GM12878 (cell line): Measurements from ENCODE around the gene PAF1. TPM values are rescaled to one million over a fixed set of nuclear protein-coding genes. Genes with fewer than 3 reads are reported as not detected.

Experiments used
- BCL11A ChIP-seq: IDR thresholded peaks from 2 replicates; pipeline ENCODE4 v1.6.1; 2011; ENCODE audit warnings: low read depth, low read length
- CBX5 ChIP-seq: sonication (generic); IDR thresholded peaks from 2 replicates; pipeline ENCODE4 v1.6.1; 2016; ENCODE audit warnings: low read depth, moderate library complexity, mild to moderate bottlenecking, inconsistent platforms
- MYC ChIP-seq: IDR thresholded peaks from 2 replicates; pipeline ENCODE4 v1.6.1; 2011; ENCODE audit warnings: mild to moderate bottlenecking, low read length, moderate library complexity, inconsistent platforms; ENCODE audit not compliant: insufficient read depth, insufficient replicate concordance, insufficient read length, severe bottlenecking
- NFYA ChIP-seq: IDR thresholded peaks from 2 replicates; pipeline ENCODE4 v1.6.1; 2011; ENCODE audit warnings: low read depth, mild to moderate bottlenecking, low read length, improper control_type of control experiment, borderline replicate concordance
- NR2C1 ChIP-seq: fragments of 450-650 bp; IDR thresholded peaks from 2 replicates; pipeline ENCODE4 v1.6.1; 2017; ENCODE audit warnings: antibody characterized with exemption, mild to moderate bottlenecking, moderate library complexity
- NRF1 ChIP-seq: conservative IDR thresholded peaks from 2 replicates; pipeline ENCODE4 v1.6.1; 2011; ENCODE audit warnings: mild to moderate bottlenecking, low read depth, low read length, improper control_type of control experiment
- PML ChIP-seq: IDR thresholded peaks from 2 replicates; pipeline ENCODE4 v1.6.1; 2012; ENCODE audit warnings: low read length, inconsistent platforms
- SMAD1 ChIP-seq: fragments of 450-650 bp; IDR thresholded peaks from 2 replicates; pipeline ENCODE4 v1.6.1; 2018; ENCODE audit warnings: mild to moderate bottlenecking, low read depth; ENCODE audit not compliant: partially characterized antibody
- SMARCA5 ChIP-seq: fragments of 450-650 bp; IDR thresholded peaks from 2 replicates; pipeline ENCODE4 v1.6.1; 2017; ENCODE audit warnings: mild to moderate bottlenecking
- SRF ChIP-seq, 2 experiments: IDR thresholded peaks; 2 replicates each; pipeline ENCODE4 v1.6.1; 2011; ENCODE audit warnings: low read depth in 2 of 2, low read length in 2 of 2, mild to moderate bottlenecking in 1 of 2, moderate library complexity in 1 of 2
- SUZ12 ChIP-seq: fragments of 200-600 bp; sonication (generic); IDR thresholded peaks from one replicate; pipeline ENCODE4 v1.6.1; 2018; ENCODE audit warnings: antibody characterized with exemption, mild to moderate bottlenecking; ENCODE audit not compliant: unreplicated experiment
- TCF12 ChIP-seq: IDR thresholded peaks from 2 replicates; pipeline ENCODE4 v1.6.1; 2011; ENCODE audit warnings: low read depth, mild to moderate bottlenecking, low read length
- TCF3 ChIP-seq: IDR thresholded peaks from 2 replicates; pipeline ENCODE4 v1.6.1; 2012; ENCODE audit warnings: low read depth, mild to moderate bottlenecking, low read length, borderline replicate concordance; ENCODE audit not compliant: insufficient read depth
- ZNF24 ChIP-seq: fragments of 450-650 bp; IDR thresholded peaks from 2 replicates; pipeline ENCODE4 v1.6.1; 2017; ENCODE audit warnings: antibody characterized with exemption, mild to moderate bottlenecking
- ZNF274 ChIP-seq: IDR thresholded peaks from one replicate; pipeline ENCODE4 v1.8.0; 2011; ENCODE audit not compliant: insufficient read length, insufficient read depth
- ZZZ3 ChIP-seq: IDR thresholded peaks from 2 replicates; pipeline ENCODE4 v1.6.1; 2011; ENCODE audit warnings: low read depth; ENCODE audit not compliant: control insufficient read depth, insufficient read length
- polyA plus RNA-seq, 11 experiments: library from polyadenylated mRNA; depleted of rRNA in 4 of 11; unstranded in 6 of 11; stranded (reverse) in 5 of 11; fragments of >200 nt; fragmentation: Nextera tagmentation in 4 of 11; fragmentation: Illumina TruSeq in 1 of 11; extraction: Ambion mirVana in 4 of 11; extraction: Trizol in 1 of 11; gene quantifications; 1 replicate in 1 of 11; 2 replicates in 10 of 11; pipeline versions ENCODE4 v1.2.1 to v1.2.3, GENCODE V29; 2011 to 2016; ENCODE audit warnings: inconsistent platforms in 2 of 11, missing spikeins in 2 of 11, low read depth in 1 of 11
- total RNA-seq, 4 experiments: library from RNA; depleted of rRNA in 3 of 4; stranded (reverse); fragments of >200 nt in 3 of 4; fragmentation: Illumina TruSeq in 1 of 4; extraction: Trizol in 1 of 4; gene quantifications; 2 replicates each; pipeline versions ENCODE4 v1.2.1 to v1.2.3, GENCODE V29; 2013 to 2021
- TF ChIP-seq, protein P1 (sequence below), 3 experiments: IDR thresholded peaks in 2 of 3; conservative IDR thresholded peaks in 1 of 3; 2 replicates each; pipeline ENCODE4 v1.5.1; 2011; ENCODE audit warnings: low read depth in 3 of 3, low read length in 3 of 3, mild to moderate bottlenecking in 3 of 3, control low read depth in 2 of 3, moderate library complexity in 2 of 3, inconsistent platforms in 1 of 3, mixed read lengths in 1 of 3; ENCODE audit not compliant: control insufficient read depth in 2 of 3, insufficient read depth in 1 of 3; ENCODE audit errors: extremely low read depth in 1 of 3
- TF ChIP-seq, protein P2 (sequence below): IDR thresholded peaks from 2 replicates; pipeline ENCODE4 v1.6.1; 2012; ENCODE audit warnings: improper control_type of control experiment, low read depth, low read length; ENCODE audit not compliant: insufficient replicate concordance
- TF ChIP-seq, protein P3 (sequence below): IDR thresholded peaks from 2 replicates; pipeline ENCODE4 v1.6.1; 2012; ENCODE audit warnings: low read depth, low read length, improper control_type of control experiment
- TF ChIP-seq, protein P4 (sequence below): fragments of 450-650 bp; conservative IDR thresholded peaks from 2 replicates; pipeline ENCODE4 v1.6.1; 2017; ENCODE audit warnings: mild to moderate bottlenecking, moderate library complexity

PAF1 gene
- total and polyA plus RNA-seq, 10 of the 15 experiments (the other 5 are each of a cell fraction or from before 2014, with no cell fraction given): 1.7 to 45.8 (median 39.6) TPM

DNA sequence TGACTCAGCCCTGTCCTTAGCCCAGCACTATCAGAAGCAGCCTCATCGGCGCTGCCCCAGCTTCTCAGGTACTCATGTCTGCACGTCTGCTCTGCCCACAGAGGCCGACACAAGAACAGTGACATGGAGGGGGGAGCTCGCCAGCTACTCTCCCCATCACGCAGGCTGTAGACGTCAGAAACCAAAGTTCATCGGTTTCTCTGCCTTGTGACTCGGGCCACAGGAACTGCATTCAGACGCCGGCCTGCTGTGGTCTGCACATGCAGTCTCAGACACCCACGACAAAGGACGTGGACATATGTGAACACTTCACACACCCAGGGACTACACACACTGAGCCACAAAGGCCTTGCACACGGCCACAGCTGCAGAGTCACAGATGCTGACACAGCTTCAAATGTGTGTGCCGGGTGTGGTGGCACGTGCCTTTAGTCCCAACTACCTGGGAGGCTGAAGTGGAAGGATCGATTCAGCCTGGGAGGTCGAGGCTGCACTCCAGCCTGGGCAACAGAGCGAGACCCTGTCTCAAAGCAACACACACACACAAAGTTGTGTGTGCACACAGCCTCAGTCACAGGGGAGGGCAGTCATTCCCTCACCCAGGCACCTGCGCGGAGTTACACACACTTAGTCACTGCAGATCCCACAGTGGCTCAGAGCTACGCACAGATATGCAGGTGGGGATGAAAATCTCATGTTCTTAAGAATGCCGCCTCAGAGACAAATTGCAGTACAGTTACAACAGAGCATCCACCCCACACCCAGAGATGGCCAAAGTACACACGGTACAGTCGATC, 10.8 kb upstream of the PAF1 start (continued):
- TF ChIP-seq, protein P1, sequence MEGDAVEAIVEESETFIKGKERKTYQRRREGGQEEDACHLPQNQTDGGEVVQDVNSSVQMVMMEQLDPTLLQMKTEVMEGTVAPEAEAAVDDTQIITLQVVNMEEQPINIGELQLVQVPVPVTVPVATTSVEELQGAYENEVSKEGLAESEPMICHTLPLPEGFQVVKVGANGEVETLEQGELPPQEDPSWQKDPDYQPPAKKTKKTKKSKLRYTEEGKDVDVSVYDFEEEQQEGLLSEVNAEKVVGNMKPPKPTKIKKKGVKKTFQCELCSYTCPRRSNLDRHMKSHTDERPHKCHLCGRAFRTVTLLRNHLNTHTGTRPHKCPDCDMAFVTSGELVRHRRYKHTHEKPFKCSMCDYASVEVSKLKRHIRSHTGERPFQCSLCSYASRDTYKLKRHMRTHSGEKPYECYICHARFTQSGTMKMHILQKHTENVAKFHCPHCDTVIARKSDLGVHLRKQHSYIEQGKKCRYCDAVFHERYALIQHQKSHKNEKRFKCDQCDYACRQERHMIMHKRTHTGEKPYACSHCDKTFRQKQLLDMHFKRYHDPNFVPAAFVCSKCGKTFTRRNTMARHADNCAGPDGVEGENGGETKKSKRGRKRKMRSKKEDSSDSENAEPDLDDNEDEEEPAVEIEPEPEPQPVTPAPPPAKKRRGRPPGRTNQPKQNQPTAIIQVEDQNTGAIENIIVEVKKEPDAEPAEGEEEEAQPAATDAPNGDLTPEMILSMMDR (IDR thresholded peaks at IDR 0.05 in 2 of 3, conservative IDR thresholded peaks at IDR 0.05 in 1 of 3; ENCODE audit: control insufficient read depth in 2 of 3, extremely low read depth in 1 of 3, insufficient read depth in 1 of 3, low read depth in 3 of 3, low read length in 3 of 3): no peak
- no peak for TF ChIP-seq SUZ12
- TF ChIP-seq SMARCA5: peak; percentile 94
- TF ChIP-seq NRF1: no peak
- TF ChIP-seq, protein P2, sequence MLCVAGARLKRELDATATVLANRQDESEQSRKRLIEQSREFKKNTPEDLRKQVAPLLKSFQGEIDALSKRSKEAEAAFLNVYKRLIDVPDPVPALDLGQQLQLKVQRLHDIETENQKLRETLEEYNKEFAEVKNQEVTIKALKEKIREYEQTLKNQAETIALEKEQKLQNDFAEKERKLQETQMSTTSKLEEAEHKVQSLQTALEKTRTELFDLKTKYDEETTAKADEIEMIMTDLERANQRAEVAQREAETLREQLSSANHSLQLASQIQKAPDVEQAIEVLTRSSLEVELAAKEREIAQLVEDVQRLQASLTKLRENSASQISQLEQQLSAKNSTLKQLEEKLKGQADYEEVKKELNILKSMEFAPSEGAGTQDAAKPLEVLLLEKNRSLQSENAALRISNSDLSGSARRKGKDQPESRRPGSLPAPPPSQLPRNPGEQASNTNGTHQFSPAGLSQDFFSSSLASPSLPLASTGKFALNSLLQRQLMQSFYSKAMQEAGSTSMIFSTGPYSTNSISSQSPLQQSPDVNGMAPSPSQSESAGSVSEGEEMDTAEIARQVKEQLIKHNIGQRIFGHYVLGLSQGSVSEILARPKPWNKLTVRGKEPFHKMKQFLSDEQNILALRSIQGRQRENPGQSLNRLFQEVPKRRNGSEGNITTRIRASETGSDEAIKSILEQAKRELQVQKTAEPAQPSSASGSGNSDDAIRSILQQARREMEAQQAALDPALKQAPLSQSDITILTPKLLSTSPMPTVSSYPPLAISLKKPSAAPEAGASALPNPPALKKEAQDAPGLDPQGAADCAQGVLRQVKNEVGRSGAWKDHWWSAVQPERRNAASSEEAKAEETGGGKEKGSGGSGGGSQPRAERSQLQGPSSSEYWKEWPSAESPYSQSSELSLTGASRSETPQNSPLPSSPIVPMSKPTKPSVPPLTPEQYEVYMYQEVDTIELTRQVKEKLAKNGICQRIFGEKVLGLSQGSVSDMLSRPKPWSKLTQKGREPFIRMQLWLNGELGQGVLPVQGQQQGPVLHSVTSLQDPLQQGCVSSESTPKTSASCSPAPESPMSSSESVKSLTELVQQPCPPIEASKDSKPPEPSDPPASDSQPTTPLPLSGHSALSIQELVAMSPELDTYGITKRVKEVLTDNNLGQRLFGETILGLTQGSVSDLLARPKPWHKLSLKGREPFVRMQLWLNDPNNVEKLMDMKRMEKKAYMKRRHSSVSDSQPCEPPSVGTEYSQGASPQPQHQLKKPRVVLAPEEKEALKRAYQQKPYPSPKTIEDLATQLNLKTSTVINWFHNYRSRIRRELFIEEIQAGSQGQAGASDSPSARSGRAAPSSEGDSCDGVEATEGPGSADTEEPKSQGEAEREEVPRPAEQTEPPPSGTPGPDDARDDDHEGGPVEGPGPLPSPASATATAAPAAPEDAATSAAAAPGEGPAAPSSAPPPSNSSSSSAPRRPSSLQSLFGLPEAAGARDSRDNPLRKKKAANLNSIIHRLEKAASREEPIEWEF: no peak
- TF ChIP-seq PML: no peak
- TF ChIP-seq, protein P3, sequence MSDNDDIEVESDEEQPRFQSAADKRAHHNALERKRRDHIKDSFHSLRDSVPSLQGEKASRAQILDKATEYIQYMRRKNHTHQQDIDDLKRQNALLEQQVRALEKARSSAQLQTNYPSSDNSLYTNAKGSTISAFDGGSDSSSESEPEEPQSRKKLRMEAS: peak; percentile 80
- TF ChIP-seq BCL11A: 0 out of 2 replicates have a peak, but pooled peaks have one; percentile 3
- no peak for TF ChIP-seq CBX5
- no peak for TF ChIP-seq ZNF24
- TF ChIP-seq SRF (IDR thresholded peaks at IDR 0.05; ENCODE audit: low read depth in 2 of 2, low read length in 2 of 2): no peak
- TF ChIP-seq NFYA: no peak
- no peak for TF ChIP-seq ZNF274
- TF ChIP-seq, protein P4, sequence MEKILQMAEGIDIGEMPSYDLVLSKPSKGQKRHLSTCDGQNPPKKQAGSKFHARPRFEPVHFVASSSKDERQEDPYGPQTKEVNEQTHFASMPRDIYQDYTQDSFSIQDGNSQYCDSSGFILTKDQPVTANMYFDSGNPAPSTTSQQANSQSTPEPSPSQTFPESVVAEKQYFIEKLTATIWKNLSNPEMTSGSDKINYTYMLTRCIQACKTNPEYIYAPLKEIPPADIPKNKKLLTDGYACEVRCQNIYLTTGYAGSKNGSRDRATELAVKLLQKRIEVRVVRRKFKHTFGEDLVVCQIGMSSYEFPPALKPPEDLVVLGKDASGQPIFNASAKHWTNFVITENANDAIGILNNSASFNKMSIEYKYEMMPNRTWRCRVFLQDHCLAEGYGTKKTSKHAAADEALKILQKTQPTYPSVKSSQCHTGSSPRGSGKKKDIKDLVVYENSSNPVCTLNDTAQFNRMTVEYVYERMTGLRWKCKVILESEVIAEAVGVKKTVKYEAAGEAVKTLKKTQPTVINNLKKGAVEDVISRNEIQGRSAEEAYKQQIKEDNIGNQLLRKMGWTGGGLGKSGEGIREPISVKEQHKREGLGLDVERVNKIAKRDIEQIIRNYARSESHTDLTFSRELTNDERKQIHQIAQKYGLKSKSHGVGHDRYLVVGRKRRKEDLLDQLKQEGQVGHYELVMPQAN: no peak
- TF ChIP-seq NR2C1: no peak; the same call in 1 of the 2 replicates
- no peak for TF ChIP-seq ZZZ3
- no peak for TF ChIP-seq MYC
- no peak; the same call in 1 of the 2 replicates for TF ChIP-seq TCF12
- TF ChIP-seq TCF3: peak; percentile 55; the same call in 1 of the 2 replicates
- TF ChIP-seq SMAD1: peak; percentile 91
